ENCODE results near the gene MTLN.

DNA sequence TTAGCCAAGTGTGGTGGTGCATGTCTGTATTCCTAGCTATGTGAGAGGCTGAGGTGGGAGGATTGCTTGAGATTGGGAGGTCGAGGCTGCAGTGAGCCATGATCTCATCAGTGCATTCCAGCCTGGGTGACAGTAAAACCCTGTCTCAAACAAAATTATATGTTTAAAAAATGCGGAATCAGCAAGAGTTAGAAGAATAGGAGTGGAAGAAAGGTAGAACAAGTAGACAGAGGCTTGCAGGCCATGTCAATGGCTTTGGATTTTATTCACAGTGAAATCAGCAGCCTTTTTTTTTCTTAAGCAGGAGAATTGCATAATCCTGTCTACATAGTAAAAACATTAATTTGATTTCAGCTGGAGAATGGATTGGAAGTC, 7.8 kb upstream of the MTLN start:
- TF ChIP-seq CTCF (IDR thresholded peaks at IDR 0.05) (no peak), ZFX (IDR thresholded peaks at IDR 0.05; ENCODE audit: borderline replicate concordance) (no peak)
